HG03103 (cell line): ENCODE results near the gene PACS2.
"Not testable (repeated sequence)": the region's sequence is repeated elsewhere in the genome, so short reads cannot be mapped to it uniquely, and the experiment has no call there.

ENCODE experiments used
- ATAC-seq: cut with Tn5 transposase; IDR thresholded peaks from one replicate; pipeline ENCODE4 v1.9.1; 2021; ENCODE audit warnings: low read depth; ENCODE audit not compliant: unreplicated experiment

The PACS2 gene

GRCh38 chr14:105313381-105314286 lies 914 bp upstream of the PACS2 start:
- ATAC-seq, result peak; percentile 9

- peak; percentile 9 for ATAC-seq
Observed at GRCh38 chr14:105315211-105315721, 718 bp downstream of the PACS2 start.

GRCh38 chr14:105315941-105316576 lies 1.5 kb downstream of the PACS2 start:
- no peak for ATAC-seq

GRCh38 chr14:105316577-105316941 lies 2.0 kb downstream of the PACS2 start:
- ATAC-seq, result no peak

- no peak for ATAC-seq
Observed at GRCh38 chr14:105316968-105317510, 2.5 kb downstream of the PACS2 start.

- ATAC-seq, result no peak
Observed at GRCh38 chr14:105317546-105317945, 3.0 kb downstream of the PACS2 start.

GRCh38 chr14:105322791-105323556 lies 8.4 kb downstream of the PACS2 start:
- ATAC-seq, result no peak

GRCh38 chr14:105323663-105324062 lies 9.1 kb downstream of the PACS2 start:
- no peak for ATAC-seq

- no peak for ATAC-seq
Observed at GRCh38 chr14:105324080-105324778, 9.7 kb downstream of the PACS2 start.

- ATAC-seq, result no peak
Observed at GRCh38 chr14:105324871-105325270, 10.3 kb downstream of the PACS2 start.

- no peak for ATAC-seq
Observed at GRCh38 chr14:105325303-105325702, 10.8 kb downstream of the PACS2 start.

GRCh38 chr14:105325716-105326567 lies 11.4 kb downstream of the PACS2 start:
- ATAC-seq, result no peak

GRCh38 chr14:105326568-105326867 lies 12.0 kb downstream of the PACS2 start:
- ATAC-seq, result no peak

GRCh38 chr14:105326891-105327694 lies 12.5 kb downstream of the PACS2 start:
- ATAC-seq, result no peak

GRCh38 chr14:105327695-105328045 lies 13.1 kb downstream of the PACS2 start:
- ATAC-seq, result not testable (repeated sequence)

- ATAC-seq, result no peak
Observed at GRCh38 chr14:105328070-105328677, 13.6 kb downstream of the PACS2 start.

GRCh38 chr14:105328678-105329390 lies 14.3 kb downstream of the PACS2 start:
- ATAC-seq, result no peak
